Epithelial cell of esophagus (primary cell): ENCODE results near the gene CXCL1.

Experiments used
- DNase-seq: peaks from one replicate; pipeline ENCODE4 v3.0.0; 2010; ENCODE audit warnings: low read depth
- H3K4me3 ChIP-seq: 2 replicates; pipeline ENCODE4 v1.5.1; 2011; ENCODE audit warnings: mild to moderate bottlenecking, low read length, control low read depth
- CTCF ChIP-seq: IDR thresholded peaks from 2 replicates; pipeline ENCODE4 v1.5.1; 2011; ENCODE audit warnings: low read depth, mild to moderate bottlenecking, low read length, control low read depth, inconsistent platforms; ENCODE audit not compliant: insufficient read depth; ENCODE audit errors: missing control alignments

The CXCL1 gene

GRCh38 chr4:73869130-73870055, at the start of gene CXCL1:
Gene CXCL1, plus strand, starts transcription at chr4:73869393. Its CDS starts 78 bp downstream, at chr4:73869471.
- peak; percentile 36 for DNase-seq
- peak within 1 kb of the TSS; percentile 55 for H3K4me3 ChIP-seq
- TF ChIP-seq CTCF: no peak

- no peak for DNase-seq
- TF ChIP-seq CTCF: no peak
- no peak overlapping the region for H3K4me3 ChIP-seq
Observed at GRCh38 chr4:73821325-73821724, 47.9 kb upstream of the CXCL1 start.

GRCh38 chr4:73822389-73822788, 46.8 kb upstream of the CXCL1 start:
- DNase-seq: peak; percentile 56

GRCh38 chr4:73822812-73823504, 46.2 kb upstream of the CXCL1 start:
- TF ChIP-seq CTCF: no peak
- H3K4me3 ChIP-seq: no peak overlapping the region
- DNase-seq: no peak

More at GRCh38 chr4:73822389-73822788, 46.8 kb upstream of the CXCL1 start:
- no peak for TF ChIP-seq CTCF
- H3K4me3 ChIP-seq: no peak overlapping the region

- TF ChIP-seq CTCF: no peak
- no peak overlapping the region for H3K4me3 ChIP-seq
- DNase-seq: no peak
Observed at GRCh38 chr4:73823760-73824159, 45.4 kb upstream of the CXCL1 start.

GRCh38 chr4:73828956-73829355, 40.2 kb upstream of the CXCL1 start:
- DNase-seq: peak; percentile 47
- TF ChIP-seq CTCF: no peak
- H3K4me3 ChIP-seq: no peak overlapping the region

- no peak overlapping the region for H3K4me3 ChIP-seq
- no peak for TF ChIP-seq CTCF
- DNase-seq: no peak
Observed at GRCh38 chr4:73831569-73831968, 37.6 kb upstream of the CXCL1 start.
